ENCODE results near the gene NIPSNAP3A. TPM values are rescaled to one million over a fixed set of nuclear protein-coding genes. Genes with fewer than 3 reads are reported as not detected.
"Not testable (repeated sequence)": the region's sequence is repeated elsewhere in the genome, so short reads cannot be mapped to it uniquely, and the experiment has no call there.

NIPSNAP3A gene
- total RNA-seq, result 10 to 100 TPM; 24.1 to 24.6 TPM

GRCh38 chr9:104747565-104748358 lies at the start of gene NIPSNAP3A:
Gene NIPSNAP3A (plus strand): TSS chr9:104747683. CDS start chr9:104747793, 110 bp downstream.
- H3K36me3 Mint-ChIP-seq (ENCODE audit: low read depth), result peaks cover 18% of the 10 kb centered on the region
- peak within 1 kb of the TSS; percentile 99 for H3K27ac Mint-ChIP-seq
- POLR2A ChIA-PET, result interaction anchor here (0.5 to 2.3 kb wide), 7 partner anchors 8 to 925 kb away, joined by 3 to 18 read pairs (median 7); partner anchors contain the start of gene SMC2
- peak within 1 kb of the TSS; percentile 96 for H3K4me3 Mint-ChIP-seq
- CTCF ChIA-PET, result interaction anchor here (0.8 to 2.0 kb wide), 6 partner anchors 8 to 704 kb away, joined by 3 to 7 read pairs (median 4); partner anchors contain the start of gene SMC2
- H3K9me3 Mint-ChIP-seq (ENCODE audit: insufficient read depth), result no peaks in the 10 kb centered on the region
- peaks cover 25% of the 10 kb centered on the region for H3K4me1 Mint-ChIP-seq (ENCODE audit: low read depth)
- no peaks in the 10 kb centered on the region for H3K27me3 Mint-ChIP-seq (ENCODE audit: low read depth)
- DNase-seq (peak; percentile 91), ATAC-seq (peak; percentile 95)

GRCh38 chr9:104700306-104700705 lies 47.2 kb upstream of the NIPSNAP3A start:
- H3K4me3 Mint-ChIP-seq, result no peak overlapping the region
- ATAC-seq, result no peak
- ChIA-PET POLR2A (no interaction called here), CTCF (no interaction called here)
- no peaks in the 10 kb centered on the region for H3K4me1 Mint-ChIP-seq (ENCODE audit: low read depth)
- no peak for DNase-seq
- H3K9me3 Mint-ChIP-seq (ENCODE audit: insufficient read depth), result no peaks in the 10 kb centered on the region
- no peaks in the 10 kb centered on the region for H3K27me3 Mint-ChIP-seq (ENCODE audit: low read depth)
- no peak overlapping the region for H3K27ac Mint-ChIP-seq
- H3K36me3 Mint-ChIP-seq (ENCODE audit: low read depth), result no peaks in the 10 kb centered on the region

GRCh38 chr9:104708737-104709136 lies 38.7 kb upstream of the NIPSNAP3A start:
- H3K27me3 Mint-ChIP-seq (ENCODE audit: low read depth); H3K27ac Mint-ChIP-seq; CTCF ChIA-PET; POLR2A ChIA-PET; H3K4me3 Mint-ChIP-seq; H3K36me3 Mint-ChIP-seq (ENCODE audit: low read depth); H3K4me1 Mint-ChIP-seq (ENCODE audit: low read depth); H3K9me3 Mint-ChIP-seq (ENCODE audit: insufficient read depth); ATAC-seq; DNase-seq: not testable (repeated sequence)

GRCh38 chr9:104711604-104712003 lies 35.9 kb upstream of the NIPSNAP3A start:
- ATAC-seq (no peak), DNase-seq (no peak)
- Mint-ChIP-seq H3K27me3 (ENCODE audit: low read depth) (no peaks in the 10 kb centered on the region), H3K27ac (no peak overlapping the region), H3K4me3 (no peak overlapping the region), H3K4me1 (ENCODE audit: low read depth) (no peaks in the 10 kb centered on the region), H3K36me3 (ENCODE audit: low read depth) (no peaks in the 10 kb centered on the region), H3K9me3 (ENCODE audit: insufficient read depth) (no peaks in the 10 kb centered on the region)
- ChIA-PET POLR2A (no interaction called here), CTCF (no interaction called here)

GRCh38 chr9:104725014-104725413 lies 22.5 kb upstream of the NIPSNAP3A start:
- ATAC-seq, result no peak
- ChIA-PET POLR2A (no interaction called here), CTCF (no interaction called here)
- no peaks in the 10 kb centered on the region for H3K4me1 Mint-ChIP-seq (ENCODE audit: low read depth)
- no peaks in the 10 kb centered on the region for H3K36me3 Mint-ChIP-seq (ENCODE audit: low read depth)
- H3K4me3 Mint-ChIP-seq, result no peak overlapping the region
- H3K27ac Mint-ChIP-seq, result no peak overlapping the region
- no peaks in the 10 kb centered on the region for H3K9me3 Mint-ChIP-seq (ENCODE audit: insufficient read depth)
- no peaks in the 10 kb centered on the region for H3K27me3 Mint-ChIP-seq (ENCODE audit: low read depth)
- no peak for DNase-seq

- Mint-ChIP-seq H3K4me1 (ENCODE audit: low read depth) (no peaks in the 10 kb centered on the region), H3K27me3 (ENCODE audit: low read depth) (no peaks in the 10 kb centered on the region), H3K27ac (no peak overlapping the region), H3K9me3 (ENCODE audit: insufficient read depth) (no peaks in the 10 kb centered on the region), H3K36me3 (ENCODE audit: low read depth) (no peaks in the 10 kb centered on the region), H3K4me3 (no peak overlapping the region)
- no peak for ATAC-seq
- no peak for DNase-seq
- ChIA-PET CTCF (no interaction called here), POLR2A (no interaction called here)
These were observed 9.0 kb upstream of the NIPSNAP3A start for GRCh38 chr9:104738452-104738851.

GRCh38 chr9:104740621-104741020 lies 6.9 kb upstream of the NIPSNAP3A start:
- Mint-ChIP-seq H3K9me3 (ENCODE audit: insufficient read depth) (no peaks in the 10 kb centered on the region), H3K27me3 (ENCODE audit: low read depth) (no peaks in the 10 kb centered on the region), H3K36me3 (ENCODE audit: low read depth) (no peaks in the 10 kb centered on the region), H3K4me3 (no peak overlapping the region), H3K4me1 (ENCODE audit: low read depth) (no peaks in the 10 kb centered on the region), H3K27ac (no peak overlapping the region)
- POLR2A ChIA-PET, result no interaction called here
- ATAC-seq (no peak), DNase-seq (no peak)
- CTCF ChIA-PET, result no interaction called here

GRCh38 chr9:104743376-104743985 lies 4.0 kb upstream of the NIPSNAP3A start:
- no peaks in the 10 kb centered on the region for H3K9me3 Mint-ChIP-seq (ENCODE audit: insufficient read depth)
- CTCF ChIA-PET, result interaction anchor here (0.6 to 1.0 kb wide), 3 partner anchors 12 to 621 kb away, joined by 3 to 4 read pairs (median 3); no protein-coding TSS in a partner anchor
- DNase-seq, result peak; percentile 55
- ATAC-seq, result no peak
- POLR2A ChIA-PET, result no interaction called here
- peaks cover 9% of the 10 kb centered on the region for H3K4me1 Mint-ChIP-seq (ENCODE audit: low read depth)
- no peak overlapping the region for H3K27ac Mint-ChIP-seq
- no peak overlapping the region for H3K4me3 Mint-ChIP-seq
- peaks cover 3% of the 10 kb centered on the region for H3K36me3 Mint-ChIP-seq (ENCODE audit: low read depth)
- no peaks in the 10 kb centered on the region for H3K27me3 Mint-ChIP-seq (ENCODE audit: low read depth)

GRCh38 chr9:104745852-104746251 lies 1.6 kb upstream of the NIPSNAP3A start:
- Mint-ChIP-seq H3K27me3 (ENCODE audit: low read depth) (no peaks in the 10 kb centered on the region), H3K36me3 (ENCODE audit: low read depth) (peaks cover 6% of the 10 kb centered on the region), H3K27ac (no peak overlapping the region), H3K9me3 (ENCODE audit: insufficient read depth) (no peaks in the 10 kb centered on the region), H3K4me1 (ENCODE audit: low read depth) (peaks cover 25% of the 10 kb centered on the region), H3K4me3 (no peak overlapping the region)
- ChIA-PET CTCF (interaction anchor here (1.1 to 2.0 kb wide), 2 partner anchors 10 to 18 kb away, joined by 5 to 7 read pairs; partner anchors contain the start of gene NIPSNAP3B), POLR2A (interaction anchor here (1.2 kb wide), 1 partner anchor 652 kb away, joined by 3 read pairs; no protein-coding TSS in a partner anchor)
- no peak for DNase-seq
- no peak for ATAC-seq

GRCh38 chr9:104746285-104746684 lies 1.2 kb upstream of the NIPSNAP3A start:
- DNase-seq, result no peak
- H3K27me3 Mint-ChIP-seq (ENCODE audit: low read depth), result no peaks in the 10 kb centered on the region
- H3K4me1 Mint-ChIP-seq (ENCODE audit: low read depth), result peaks cover 25% of the 10 kb centered on the region
- no peak for ATAC-seq
- peak overlapping the region; percentile 33 for H3K4me3 Mint-ChIP-seq
- ChIA-PET POLR2A (no interaction called here), CTCF (interaction anchor here (1.1 to 2.0 kb wide), 2 partner anchors 9 to 17 kb away, joined by 5 to 7 read pairs; partner anchors contain the start of gene NIPSNAP3B)
- no peak overlapping the region for H3K27ac Mint-ChIP-seq
- H3K9me3 Mint-ChIP-seq (ENCODE audit: insufficient read depth), result no peaks in the 10 kb centered on the region
- peaks cover 10% of the 10 kb centered on the region for H3K36me3 Mint-ChIP-seq (ENCODE audit: low read depth)

GRCh38 chr9:104746798-104747197 lies 685 bp upstream of the NIPSNAP3A start:
- Mint-ChIP-seq H3K4me1 (ENCODE audit: low read depth) (peaks cover 25% of the 10 kb centered on the region), H3K4me3 (peak overlapping the region; percentile 96), H3K27ac (peak overlapping the region; percentile 99), H3K36me3 (ENCODE audit: low read depth) (peaks cover 10% of the 10 kb centered on the region), H3K27me3 (ENCODE audit: low read depth) (no peaks in the 10 kb centered on the region), H3K9me3 (ENCODE audit: insufficient read depth) (no peaks in the 10 kb centered on the region)
- CTCF ChIA-PET, result interaction anchor here (1.9 to 2.0 kb wide), 3 partner anchors 9 to 625 kb away, joined by 6 to 7 read pairs (median 6); no protein-coding TSS in a partner anchor
- POLR2A ChIA-PET, result interaction anchor here (1.4 to 2.3 kb wide), 3 partner anchors 15 to 653 kb away, joined by 3 to 18 read pairs (median 9); partner anchors contain the start of gene SMC2
- no peak for DNase-seq
- ATAC-seq, result no peak

GRCh38 chr9:104747245-104747564 lies 278 bp upstream of the NIPSNAP3A start:
- no peak for DNase-seq
- peak overlapping the region; percentile 99 for H3K27ac Mint-ChIP-seq
- peaks cover 13% of the 10 kb centered on the region for H3K36me3 Mint-ChIP-seq (ENCODE audit: low read depth)
- peaks cover 25% of the 10 kb centered on the region for H3K4me1 Mint-ChIP-seq (ENCODE audit: low read depth)
- peak overlapping the region; percentile 96 for H3K4me3 Mint-ChIP-seq
- POLR2A ChIA-PET, result interaction anchor here (1.2 to 2.3 kb wide), 5 partner anchors 9 to 658 kb away, joined by 3 to 18 read pairs (median 9); partner anchors contain the start of gene SMC2
- H3K9me3 Mint-ChIP-seq (ENCODE audit: insufficient read depth), result no peaks in the 10 kb centered on the region
- ATAC-seq, result no peak
- CTCF ChIA-PET, result interaction anchor here (0.8 to 2.0 kb wide), 5 partner anchors 8 to 705 kb away, joined by 3 to 7 read pairs (median 6); partner anchors contain the start of gene SMC2
- H3K27me3 Mint-ChIP-seq (ENCODE audit: low read depth), result no peaks in the 10 kb centered on the region
